Fibroblast of skin of left quadriceps (primary cell): ENCODE measurements around the gene DSP.

Experiments
- DNase-seq, 2 experiments: peaks; one replicate each; pipeline ENCODE4 v3.0.0-alpha.2; 2013; ENCODE audit warnings: low read depth in 2 of 2

Gene DSP, protein sequence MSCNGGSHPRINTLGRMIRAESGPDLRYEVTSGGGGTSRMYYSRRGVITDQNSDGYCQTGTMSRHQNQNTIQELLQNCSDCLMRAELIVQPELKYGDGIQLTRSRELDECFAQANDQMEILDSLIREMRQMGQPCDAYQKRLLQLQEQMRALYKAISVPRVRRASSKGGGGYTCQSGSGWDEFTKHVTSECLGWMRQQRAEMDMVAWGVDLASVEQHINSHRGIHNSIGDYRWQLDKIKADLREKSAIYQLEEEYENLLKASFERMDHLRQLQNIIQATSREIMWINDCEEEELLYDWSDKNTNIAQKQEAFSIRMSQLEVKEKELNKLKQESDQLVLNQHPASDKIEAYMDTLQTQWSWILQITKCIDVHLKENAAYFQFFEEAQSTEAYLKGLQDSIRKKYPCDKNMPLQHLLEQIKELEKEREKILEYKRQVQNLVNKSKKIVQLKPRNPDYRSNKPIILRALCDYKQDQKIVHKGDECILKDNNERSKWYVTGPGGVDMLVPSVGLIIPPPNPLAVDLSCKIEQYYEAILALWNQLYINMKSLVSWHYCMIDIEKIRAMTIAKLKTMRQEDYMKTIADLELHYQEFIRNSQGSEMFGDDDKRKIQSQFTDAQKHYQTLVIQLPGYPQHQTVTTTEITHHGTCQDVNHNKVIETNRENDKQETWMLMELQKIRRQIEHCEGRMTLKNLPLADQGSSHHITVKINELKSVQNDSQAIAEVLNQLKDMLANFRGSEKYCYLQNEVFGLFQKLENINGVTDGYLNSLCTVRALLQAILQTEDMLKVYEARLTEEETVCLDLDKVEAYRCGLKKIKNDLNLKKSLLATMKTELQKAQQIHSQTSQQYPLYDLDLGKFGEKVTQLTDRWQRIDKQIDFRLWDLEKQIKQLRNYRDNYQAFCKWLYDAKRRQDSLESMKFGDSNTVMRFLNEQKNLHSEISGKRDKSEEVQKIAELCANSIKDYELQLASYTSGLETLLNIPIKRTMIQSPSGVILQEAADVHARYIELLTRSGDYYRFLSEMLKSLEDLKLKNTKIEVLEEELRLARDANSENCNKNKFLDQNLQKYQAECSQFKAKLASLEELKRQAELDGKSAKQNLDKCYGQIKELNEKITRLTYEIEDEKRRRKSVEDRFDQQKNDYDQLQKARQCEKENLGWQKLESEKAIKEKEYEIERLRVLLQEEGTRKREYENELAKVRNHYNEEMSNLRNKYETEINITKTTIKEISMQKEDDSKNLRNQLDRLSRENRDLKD (N-terminal part only)

DNA sequence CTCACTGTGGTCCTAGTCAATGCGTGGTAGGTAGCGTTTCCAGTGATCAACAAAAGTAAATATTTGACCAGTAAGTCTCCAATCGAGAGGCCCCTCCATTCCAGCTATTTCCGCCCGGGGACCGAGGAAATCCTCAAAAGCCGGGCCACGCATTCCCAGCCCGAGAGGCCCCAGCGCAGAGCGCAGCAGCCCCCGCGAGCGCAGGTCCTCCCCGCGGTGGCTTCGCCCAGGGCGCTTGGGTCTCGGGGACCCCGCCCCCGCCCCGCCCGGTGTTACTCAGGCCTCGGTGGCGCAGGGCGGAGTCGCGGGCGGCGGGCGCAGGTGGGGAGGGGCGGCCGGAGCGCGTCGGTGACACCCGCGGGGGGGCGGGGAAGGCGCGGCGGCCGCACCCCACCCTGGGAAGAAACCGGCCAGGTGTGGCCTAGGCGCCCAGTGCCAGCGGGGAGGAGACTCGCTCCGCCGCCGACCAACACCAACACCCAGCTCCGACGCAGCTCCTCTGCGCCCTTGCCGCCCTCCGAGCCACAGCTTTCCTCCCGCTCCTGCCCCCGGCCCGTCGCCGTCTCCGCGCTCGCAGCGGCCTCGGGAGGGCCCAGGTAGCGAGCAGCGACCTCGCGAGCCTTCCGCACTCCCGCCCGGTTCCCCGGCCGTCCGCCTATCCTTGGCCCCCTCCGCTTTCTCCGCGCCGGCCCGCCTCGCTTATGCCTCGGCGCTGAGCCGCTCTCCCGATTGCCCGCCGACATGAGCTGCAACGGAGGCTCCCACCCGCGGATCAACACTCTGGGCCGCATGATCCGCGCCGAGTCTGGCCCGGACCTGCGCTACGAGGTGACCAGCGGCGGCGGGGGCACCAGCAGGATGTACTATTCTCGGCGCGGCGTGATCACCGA lies at the start of gene DSP:
Gene DSP (plus strand): TSS at position 497 of the 890 bp plus-strand sequence. CDS start 245 bp downstream, at position 742.
- no peak for DNase-seq

DNA sequence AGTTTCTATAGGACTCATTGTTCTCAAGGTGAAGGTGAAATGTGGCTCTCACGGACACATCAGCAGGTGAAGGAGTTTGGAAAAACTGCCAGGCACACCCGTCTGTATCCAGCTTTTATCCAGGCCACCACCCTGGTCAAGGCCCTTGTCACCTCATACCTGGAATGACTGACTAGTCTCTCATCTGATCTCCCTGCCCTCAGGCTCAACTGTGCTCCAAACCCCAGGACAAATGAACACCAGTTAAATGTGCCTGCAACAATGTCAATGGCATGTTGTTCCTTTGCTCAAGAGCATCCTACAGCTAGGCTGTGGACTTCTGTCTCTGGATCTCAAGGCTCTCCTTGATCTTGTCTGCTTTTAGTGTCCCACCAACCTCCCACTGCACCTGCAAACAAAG lies 47.6 kb upstream of the DSP start:
- no peak for DNase-seq

DNA sequence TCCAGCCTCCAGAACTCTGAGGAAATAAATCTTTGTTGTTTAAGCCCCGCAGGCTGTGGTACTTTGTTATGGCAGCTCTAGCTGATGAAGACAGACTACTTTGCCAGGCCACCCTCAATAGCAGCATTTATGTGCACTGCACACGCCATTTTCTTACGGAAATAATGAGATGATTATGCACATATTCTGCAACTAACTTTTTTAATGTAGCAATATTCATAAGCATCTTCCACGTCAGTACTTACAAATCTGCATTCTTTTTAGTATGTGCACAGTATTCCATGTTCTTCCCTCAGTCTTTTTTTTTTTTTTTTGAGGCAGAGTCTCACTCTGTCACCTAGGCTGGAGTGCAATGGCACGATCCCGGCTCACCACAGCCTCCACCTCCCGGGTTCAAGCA lies 46.8 kb upstream of the DSP start:
- DNase-seq, result no peak

DNA sequence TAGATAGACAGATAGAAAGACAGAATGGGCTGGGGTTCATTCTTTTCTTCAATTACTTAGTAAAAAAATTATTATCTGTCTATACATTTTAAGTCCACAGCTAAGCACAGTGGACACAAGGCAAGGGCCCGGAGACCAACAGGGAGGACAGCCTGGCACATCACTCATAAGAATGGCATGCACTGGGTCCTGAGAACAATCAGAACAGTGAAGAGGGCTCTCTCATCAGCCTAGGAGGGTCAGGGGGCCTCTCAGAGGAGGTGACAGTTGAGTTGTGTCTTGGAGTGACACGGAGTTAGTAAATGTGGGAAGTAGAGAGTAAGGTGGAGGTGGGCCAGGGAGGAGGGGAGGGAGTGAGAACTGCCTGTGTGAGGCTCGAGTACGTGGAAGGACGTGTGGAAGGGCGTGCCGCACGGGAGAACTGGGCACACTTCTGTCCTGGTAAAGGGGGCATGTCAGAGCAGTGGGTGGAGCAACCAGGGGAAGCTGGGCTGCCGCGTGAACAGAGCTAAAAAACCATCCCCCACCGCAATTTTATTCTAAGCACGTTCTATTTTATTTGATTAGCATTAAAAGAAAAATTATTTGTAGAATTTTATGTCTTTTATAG lies 45.1 kb upstream of the DSP start:
- DNase-seq, result no peak

DNA sequence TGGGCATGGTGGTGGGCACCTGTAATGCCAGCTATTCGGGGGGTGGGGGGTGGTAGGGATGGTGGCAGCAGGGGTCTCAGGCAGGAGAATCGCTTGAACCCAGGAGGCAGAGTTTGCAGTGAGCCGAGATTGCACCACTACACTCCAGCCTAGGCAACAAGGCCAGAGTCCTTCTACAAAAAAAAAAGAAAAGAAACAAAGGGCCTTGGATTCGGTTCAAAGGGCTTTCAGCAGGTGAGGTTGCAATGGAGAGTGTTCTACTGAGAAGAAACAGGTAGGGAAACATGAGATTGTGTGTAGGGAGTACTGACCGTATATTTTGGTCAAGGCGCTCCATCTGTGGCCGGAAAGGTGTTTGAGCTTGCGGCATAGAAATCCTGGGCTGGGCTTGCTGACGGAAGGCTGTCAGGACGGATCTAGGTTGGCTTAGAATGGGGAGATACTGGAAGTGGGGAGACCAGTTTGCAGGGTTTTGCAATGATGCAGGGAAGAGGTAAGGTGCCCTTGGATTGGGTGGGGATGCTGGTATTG lies 40.7 kb upstream of the DSP start:
- no peak for DNase-seq

DNA sequence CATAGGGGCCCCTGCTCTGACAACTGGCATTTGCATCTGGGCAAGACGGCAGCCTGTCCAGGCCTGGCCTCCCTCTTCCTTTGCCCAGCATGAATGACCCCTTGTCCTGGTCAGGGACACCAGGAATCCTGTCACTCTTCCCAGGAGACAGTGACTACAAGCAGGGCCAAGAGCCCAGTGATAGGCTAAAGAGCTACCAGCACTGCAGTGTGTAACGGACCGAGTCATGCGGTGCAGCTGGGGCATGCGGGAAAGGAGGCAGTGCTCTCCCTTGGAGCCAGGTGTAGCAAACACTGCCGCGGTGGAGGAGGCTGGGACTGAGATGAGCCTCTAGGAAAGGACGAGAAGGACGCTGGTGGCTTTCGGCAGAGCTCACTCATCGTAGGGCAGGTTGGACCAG lies 38.7 kb upstream of the DSP start:
- DNase-seq, result no peak

DNA sequence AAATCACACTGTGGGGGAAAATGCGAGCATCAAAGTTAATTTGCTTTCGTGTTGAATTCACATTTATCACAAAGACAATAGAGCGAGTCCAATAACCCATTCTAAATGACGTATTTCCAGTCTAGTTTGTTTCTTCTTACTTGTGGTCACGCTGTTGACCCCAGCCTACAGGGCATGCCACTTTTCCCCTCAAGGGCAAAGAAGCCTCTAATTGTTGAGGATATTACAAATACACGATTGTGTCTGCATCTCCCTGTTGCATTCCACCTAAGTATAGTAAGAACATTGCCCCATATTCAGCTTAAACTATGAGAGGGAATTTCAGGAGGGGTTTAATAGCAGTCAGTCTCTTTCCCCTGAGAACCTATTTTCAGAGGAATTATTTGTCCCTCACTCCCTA lies 37.4 kb upstream of the DSP start:
- no peak for DNase-seq

DNA sequence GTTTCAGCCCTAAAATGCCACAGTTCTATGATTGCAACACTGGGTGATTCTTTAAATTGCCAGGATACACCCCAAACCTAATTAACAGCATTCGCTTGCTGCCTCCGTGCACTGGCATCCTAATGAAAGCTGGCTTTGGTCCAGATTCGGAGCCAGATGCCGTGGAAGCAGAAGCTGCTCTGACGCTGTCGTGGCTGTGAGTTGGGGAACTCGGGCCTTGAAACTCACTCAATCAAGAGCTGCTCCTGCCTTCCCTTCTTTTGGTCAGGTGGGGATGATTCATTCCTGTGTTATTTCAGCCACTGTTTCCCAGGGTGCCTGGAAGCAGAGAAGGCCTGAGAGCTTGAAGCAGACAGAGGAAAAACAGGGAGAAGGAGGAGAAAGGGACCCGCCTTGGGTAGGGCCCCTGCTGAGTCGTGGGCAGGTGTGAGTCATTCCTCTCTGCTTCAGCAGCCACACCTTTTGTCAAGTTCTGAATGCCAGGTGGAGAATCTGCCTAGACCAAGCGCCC lies 36.2 kb upstream of the DSP start:
- DNase-seq, result peak; percentile 36 to 41

DNA sequence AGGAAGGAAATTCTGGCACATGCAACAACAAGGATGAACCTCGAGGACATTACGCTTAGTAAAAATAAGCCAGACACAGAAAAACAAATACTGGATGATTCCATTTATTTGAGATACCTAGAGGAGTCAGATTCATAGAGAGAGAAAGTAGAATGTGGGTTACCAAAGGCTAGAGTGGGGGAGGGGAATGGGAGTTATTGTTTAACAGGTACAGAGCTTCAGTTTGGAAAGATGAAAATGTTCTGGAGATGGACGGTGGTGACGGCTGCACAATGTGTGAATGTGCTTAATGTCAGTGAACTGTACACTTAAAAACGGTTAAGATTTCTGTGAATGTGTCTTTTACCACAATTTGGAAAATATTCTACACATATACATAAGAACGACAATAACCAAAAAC lies 33.9 kb upstream of the DSP start:
- DNase-seq, result no peak

DNA sequence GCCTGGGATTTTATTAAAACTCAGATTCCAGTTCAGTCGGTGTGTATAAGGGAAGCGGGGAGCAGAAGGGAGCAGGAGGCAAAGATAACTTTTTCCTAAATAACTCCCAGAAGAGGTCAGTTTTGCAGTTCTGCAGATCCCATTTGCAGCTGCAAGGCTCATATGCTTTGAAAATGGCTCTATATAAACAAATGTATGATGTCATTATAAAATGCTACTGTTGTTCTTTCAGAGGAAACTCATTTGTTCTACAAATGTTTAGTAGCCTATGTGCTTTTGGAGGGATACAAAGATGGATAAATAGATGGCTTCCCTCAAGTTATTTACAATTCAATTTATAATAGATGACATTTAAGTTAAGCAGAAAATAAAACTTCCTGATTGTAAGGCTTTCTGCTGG lies 29.2 kb upstream of the DSP start:
- no peak for DNase-seq

DNA sequence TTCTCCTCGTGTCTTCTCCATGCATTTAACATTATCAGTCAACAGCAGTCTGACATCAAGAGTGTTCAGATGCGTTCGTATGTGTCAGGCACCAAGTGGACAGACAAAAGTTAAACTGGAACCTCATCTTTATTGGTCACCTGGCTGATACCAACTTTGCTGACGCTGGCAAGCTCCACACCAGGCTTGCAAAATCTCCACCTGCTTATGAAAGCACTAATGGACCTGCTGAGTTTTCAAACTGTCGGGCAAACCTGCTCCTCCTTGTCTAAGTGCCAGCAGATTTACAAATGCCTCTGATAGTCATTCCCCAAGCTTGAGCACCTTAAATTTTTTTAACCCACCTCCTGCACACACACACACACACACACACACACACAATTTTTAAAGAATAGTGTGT lies 27.9 kb upstream of the DSP start:
- DNase-seq, result no peak

DNA sequence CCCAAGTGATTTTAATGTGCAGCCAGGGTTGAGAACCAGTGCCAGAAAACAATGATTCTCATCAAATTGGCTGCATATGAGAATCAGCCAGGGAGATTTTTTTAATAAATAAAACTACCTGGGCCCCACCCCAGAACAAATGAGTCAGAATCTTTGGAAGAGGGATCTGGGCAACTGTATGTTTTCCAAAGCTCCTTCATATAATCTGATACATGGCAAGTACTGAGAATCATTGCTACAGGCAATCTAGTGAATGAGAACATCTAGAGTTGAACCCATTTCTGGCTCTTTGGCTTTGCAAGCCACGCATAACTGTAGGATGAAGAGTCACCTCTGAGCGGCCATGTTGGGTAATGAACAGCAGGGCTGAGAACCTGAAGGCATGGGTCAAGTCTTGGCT lies 26.1 kb upstream of the DSP start:
- no peak for DNase-seq

DNA sequence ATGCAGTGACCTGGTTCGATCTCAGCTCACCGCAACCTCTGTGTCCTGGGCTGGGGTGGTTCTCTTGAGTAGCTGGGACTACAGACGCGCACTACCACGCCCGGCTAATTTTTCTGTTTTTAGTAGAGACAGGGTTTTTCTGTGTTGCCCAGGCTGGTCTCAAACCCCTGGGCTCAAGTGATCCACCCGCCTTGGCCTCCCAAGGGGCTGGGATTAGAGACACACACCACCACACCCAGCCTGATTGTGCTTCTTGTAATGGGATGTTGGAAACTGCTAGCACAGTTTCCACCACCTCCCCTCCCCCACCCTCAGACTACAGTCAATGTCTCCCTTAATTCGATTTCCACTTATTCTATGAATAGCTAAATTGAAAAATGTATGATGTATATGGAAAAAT lies 22.6 kb upstream of the DSP start:
- no peak for DNase-seq

DNA sequence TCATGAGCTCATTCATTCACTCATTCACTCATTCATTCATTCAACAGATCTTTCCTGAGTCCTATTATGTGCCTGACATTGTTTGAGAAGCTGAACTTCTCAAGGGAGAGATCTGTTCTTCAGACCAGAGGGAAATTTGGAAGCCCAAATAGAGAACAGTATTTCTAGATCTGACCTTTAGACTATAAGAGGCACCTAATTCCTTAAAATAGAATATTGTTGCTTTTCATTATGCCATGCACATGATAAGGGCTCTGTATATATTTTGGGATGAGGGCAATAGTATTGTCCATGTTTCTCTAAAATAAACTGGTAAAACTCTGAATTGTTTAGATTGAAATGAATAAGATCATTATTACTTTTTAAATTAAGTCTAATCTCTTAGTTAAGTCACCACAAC lies 18.6 kb upstream of the DSP start:
- no peak for DNase-seq

DNA sequence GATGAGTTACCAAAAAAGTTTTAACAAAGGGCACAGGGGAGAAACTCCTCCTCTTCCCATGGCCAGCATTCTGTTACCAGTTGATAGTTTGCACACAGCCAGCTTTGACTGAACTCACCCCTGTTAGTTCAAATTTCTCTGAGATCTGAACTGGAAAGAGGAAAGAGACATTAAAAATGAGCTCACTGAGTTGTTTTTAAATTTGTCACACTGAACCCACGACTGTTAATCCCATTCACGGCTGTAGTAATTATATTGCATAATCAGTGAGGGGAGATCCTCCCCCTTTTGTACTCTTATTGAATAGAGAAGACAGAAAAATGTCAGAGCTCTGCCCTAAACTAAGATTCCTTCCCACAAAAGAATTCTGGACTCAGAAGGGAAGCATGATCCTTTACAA lies 17.5 kb upstream of the DSP start:
- no peak for DNase-seq

DNA sequence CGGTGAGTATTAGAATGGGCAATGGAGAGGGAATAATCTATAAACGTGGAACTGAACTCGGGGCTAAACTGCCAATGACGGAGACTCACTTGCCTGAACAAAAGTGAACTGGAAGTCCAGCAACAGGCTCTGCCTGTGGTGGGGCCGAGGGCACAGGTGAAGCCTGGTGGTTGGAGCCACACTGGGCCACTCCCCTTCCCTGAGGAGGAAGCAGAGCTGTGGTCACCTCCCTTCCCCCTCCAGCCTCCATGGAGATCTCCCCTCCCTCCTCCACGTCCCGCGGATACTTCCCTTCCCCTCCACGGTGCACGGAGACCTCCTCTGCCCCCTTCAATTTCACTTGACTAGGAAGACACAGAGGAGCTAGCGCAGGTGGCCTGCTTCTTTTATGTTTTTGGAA lies 14.7 kb upstream of the DSP start:
- DNase-seq, result no peak

DNA sequence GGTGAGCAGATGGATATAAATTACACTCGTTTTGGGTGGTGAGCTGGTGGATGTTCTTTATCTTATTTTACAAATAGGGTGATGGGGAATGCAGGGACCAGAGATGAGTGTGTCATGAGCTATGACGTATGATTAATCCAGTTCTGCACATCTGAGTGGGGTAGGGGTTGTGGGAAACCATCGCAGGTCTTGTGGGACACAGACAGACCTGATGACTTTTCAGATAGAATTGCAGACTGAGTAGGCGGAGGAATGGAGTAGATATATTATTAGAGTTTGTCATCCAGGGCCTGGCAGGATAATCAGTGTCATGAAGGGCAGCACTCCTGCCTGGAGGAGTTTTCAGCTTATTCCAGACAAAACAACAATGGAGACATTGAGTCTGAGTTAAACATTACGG lies 12.9 kb upstream of the DSP start:
- DNase-seq, result peak in 1 of 2 experiments; percentile 37

DNA sequence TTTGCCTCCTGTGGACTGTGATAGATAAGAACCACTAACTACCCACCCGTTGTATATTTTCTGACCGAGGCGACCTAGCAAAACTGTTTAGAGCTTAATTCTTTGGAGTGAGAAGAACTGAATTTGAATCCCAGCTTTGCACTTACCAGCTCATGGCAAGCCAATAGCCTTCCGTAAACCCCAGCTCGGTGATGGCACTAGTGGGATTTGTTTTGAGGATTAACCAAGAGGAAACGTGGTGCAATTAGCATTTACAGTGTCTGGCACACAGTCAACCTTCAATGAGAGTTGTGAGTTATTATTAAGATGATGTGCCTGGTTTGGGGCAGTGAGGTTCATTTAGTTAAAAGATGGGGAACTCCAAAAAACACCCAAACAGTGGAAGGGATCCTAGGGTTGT lies 12.3 kb upstream of the DSP start:
- no peak for DNase-seq

DNA sequence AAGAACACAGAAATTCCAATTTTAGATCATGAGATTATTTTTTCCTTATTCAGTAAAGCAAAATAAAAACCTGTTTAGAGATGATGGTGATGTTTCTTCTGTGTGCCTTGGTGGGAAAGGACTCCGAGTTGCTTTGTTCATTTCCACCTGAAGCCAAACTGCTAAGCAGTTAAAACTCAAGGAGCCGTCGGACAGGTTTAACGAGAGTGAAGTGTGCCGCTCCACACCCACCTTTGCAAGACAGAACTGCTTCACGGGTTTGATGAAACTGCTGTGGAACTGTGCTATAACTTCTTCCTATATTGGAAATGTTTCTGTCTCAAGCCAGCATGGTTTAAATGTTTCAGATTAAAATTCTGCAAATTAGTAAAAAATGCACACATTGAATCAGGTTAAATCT lies 9.2 kb upstream of the DSP start:
- no peak for DNase-seq

DNA sequence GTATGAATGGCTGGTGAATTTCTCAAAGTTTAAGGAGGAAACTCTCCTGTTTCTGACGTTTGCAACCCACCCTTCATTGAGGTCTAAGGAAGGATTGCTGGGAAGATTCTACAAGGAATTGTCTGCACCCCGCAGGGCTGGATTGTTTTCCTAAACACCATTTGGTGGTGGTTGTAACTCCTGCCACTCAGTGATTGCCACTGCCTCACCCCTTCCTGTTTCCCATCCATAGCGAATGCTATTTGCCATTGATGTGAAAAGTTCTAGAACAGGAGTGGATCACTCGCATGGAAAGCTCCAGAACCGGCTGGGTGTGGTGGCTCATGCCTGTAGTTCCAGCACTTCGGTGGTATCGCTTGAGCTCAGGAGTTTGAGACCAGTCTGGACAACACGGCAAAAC lies 8.7 kb upstream of the DSP start:
- DNase-seq, result no peak
